Neural progenitor cell (in vitro differentiated cells): ENCODE results near the gene ALG12. TPM values are rescaled to one million over a fixed set of nuclear protein-coding genes. Genes with fewer than 3 reads are reported as not detected.

Source experiments
- DNase-seq: peaks from one replicate; pipeline ENCODE4 v3.0.0-alpha.2; 2016; ENCODE audit warnings: low spot score
- H2AFZ ChIP-seq: fragments of 200-600 bp; sonication (generic); replicated peaks from 2 replicates; pipeline ENCODE4 v1.6.1; 2016; ENCODE audit warnings: antibody characterized with exemption
- H3F3A ChIP-seq: fragments of 200-600 bp; sonication (generic); 2 replicates; pipeline ENCODE4 v1.6.1; 2016; ENCODE audit warnings: antibody characterized with exemption, low read depth
- H3K27ac ChIP-seq: fragments of 200-600 bp; sonication (generic); 2 replicates; pipeline ENCODE4 v1.5.1; 2016; ENCODE audit warnings: mild to moderate bottlenecking
- H3K27me3 ChIP-seq: fragments of 200-600 bp; sonication (generic); 2 replicates; pipeline ENCODE4 v1.6.1; 2016; ENCODE audit warnings: mild to moderate bottlenecking, moderate library complexity
- H3K36me3 ChIP-seq: fragments of 200-600 bp; sonication (generic); 2 replicates; pipeline ENCODE4 v1.5.1; 2016
- H3K4me1 ChIP-seq: fragments of 200-600 bp; sonication (generic); 2 replicates; pipeline ENCODE4 v1.6.1; 2016; ENCODE audit warnings: mixed run types
- H3K4me2 ChIP-seq: fragments of 200-600 bp; sonication (generic); 2 replicates; pipeline ENCODE4 v1.6.1; 2016
- H3K4me3 ChIP-seq: fragments of 200-600 bp; sonication (generic); 2 replicates; pipeline ENCODE4 v1.5.1; 2016
- H3K79me2 ChIP-seq: fragments of 200-600 bp; sonication (generic); 2 replicates; pipeline ENCODE4 v1.6.1; 2016; ENCODE audit warnings: low read depth
- H3K9ac ChIP-seq: fragments of 200-600 bp; sonication (generic); 2 replicates; pipeline ENCODE4 v1.6.1; 2016
- H3K9me3 ChIP-seq: fragments of 200-600 bp; sonication (generic); 2 replicates; pipeline ENCODE4 v1.5.1; 2016; ENCODE audit warnings: low read depth
- H4K20me1 ChIP-seq: fragments of 200-600 bp; sonication (generic); 2 replicates; pipeline ENCODE4 v1.6.1; 2016; ENCODE audit warnings: low read depth
- H3K27ac Mint-ChIP-seq: 3 replicates; pipeline ENCODE4 v1.8.0; 2021; ENCODE audit warnings: mixed read lengths
- H3K27me3 Mint-ChIP-seq: 2 replicates; pipeline ENCODE4 v1.8.0; 2022; ENCODE audit warnings: low read depth, mild to moderate bottlenecking, inconsistent platforms, moderate library complexity, mixed read lengths; ENCODE audit not compliant: insufficient read depth
- H3K36me3 Mint-ChIP-seq: 3 replicates; pipeline ENCODE4 v1.8.0; 2021; ENCODE audit warnings: mixed read lengths
- H3K4me1 Mint-ChIP-seq: 3 replicates; pipeline ENCODE4 v1.8.0; 2021; ENCODE audit warnings: mixed read lengths
- H3K4me3 Mint-ChIP-seq: 3 replicates; pipeline ENCODE4 v1.8.0; 2021; ENCODE audit warnings: mild to moderate bottlenecking, moderate library complexity, mixed read lengths
- H3K9me3 Mint-ChIP-seq: 3 replicates; pipeline ENCODE4 v1.8.0; 2020; ENCODE audit warnings: mixed read lengths
- EZH2 ChIP-seq: fragments of 200-600 bp; sonication (generic); IDR thresholded peaks from 2 replicates; pipeline ENCODE4 v1.6.1; 2017; ENCODE audit warnings: antibody characterized with exemption, mild to moderate bottlenecking, moderate library complexity
- EZH2phosphoT487 ChIP-seq: fragments of 200-600 bp; sonication (generic); IDR thresholded peaks from 2 replicates; pipeline ENCODE4 v1.6.1; 2017; ENCODE audit warnings: antibody characterized with exemption
- total RNA-seq: library from RNA; depleted of rRNA; stranded (reverse); fragments of >200 nt; gene quantifications from 2 replicates; pipeline ENCODE4 v1.2.3, GENCODE V29; 2015; ENCODE audit warnings: low replicate concordance
- TF ChIP-seq, protein P1 (sequence below): fragments of 200-600 bp; sonication (generic); IDR thresholded peaks from 2 replicates; pipeline ENCODE4 v1.5.1; 2017; ENCODE audit warnings: antibody characterized with exemption, mild to moderate bottlenecking

ALG12 gene
- total RNA-seq, 1 donor from 2014 or later = 4.9 TPM

DNA sequence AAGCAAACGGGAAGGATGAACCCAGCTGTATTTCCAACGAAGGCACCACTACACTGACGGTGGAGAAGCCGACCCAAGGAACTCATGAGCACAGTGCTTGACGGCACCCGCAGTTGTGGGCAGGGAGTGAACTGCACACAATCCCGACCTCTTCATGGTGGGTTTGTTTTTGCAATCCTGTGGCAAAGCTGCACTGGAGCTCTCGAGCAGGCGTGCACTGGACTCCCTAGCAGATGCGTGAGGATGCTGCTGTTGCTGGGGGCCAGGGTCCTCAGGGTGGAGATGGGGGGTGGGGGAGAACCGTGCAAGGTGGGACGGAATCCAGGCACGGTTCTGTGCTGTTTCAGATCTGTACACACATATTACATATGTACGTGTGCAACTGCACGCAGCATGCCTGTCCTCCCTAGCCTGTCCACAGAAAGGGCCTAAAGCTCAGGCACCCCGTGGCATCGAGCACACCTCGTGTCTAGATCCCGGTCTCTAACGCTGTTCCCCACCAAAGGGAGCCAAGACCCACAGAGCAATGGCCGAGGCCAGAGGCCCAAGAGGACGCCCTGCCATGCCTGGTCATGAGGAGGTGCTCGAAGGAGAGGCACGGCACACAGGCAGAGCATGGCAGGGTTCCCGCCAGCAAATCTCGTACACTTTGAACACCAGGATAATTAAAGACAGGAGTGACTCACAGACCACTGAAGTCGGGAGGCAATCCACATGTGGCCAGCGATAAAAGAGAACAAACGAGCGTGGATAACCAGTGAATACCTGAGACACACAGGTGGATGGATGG, 17.6 kb downstream of the ALG12 start:
- H3F3A ChIP-seq = peaks cover 23% of the 10 kb centered on the region
- no peak overlapping the region for H3K4me3 ChIP-seq
- Mint-ChIP-seq H3K27me3 (peaks cover 8% of the 10 kb centered on the region), H3K27ac (no peak overlapping the region), H3K4me3 (peak overlapping the region; percentile 10), H3K4me1 (peaks cover 6% of the 10 kb centered on the region), H3K9me3 (peaks cover 7% of the 10 kb centered on the region), H3K36me3 (peaks cover 43% of the 10 kb centered on the region)
- no peaks in the 10 kb centered on the region for H3K36me3 ChIP-seq
- H3K9me3 ChIP-seq = no peaks in the 10 kb centered on the region
- H4K20me1 ChIP-seq = no peaks in the 10 kb centered on the region
- H2AFZ ChIP-seq = no peak overlapping the region
- no peak overlapping the region for H3K27ac ChIP-seq
- H3K4me1 ChIP-seq = no peaks in the 10 kb centered on the region
- TF ChIP-seq, protein P1, sequence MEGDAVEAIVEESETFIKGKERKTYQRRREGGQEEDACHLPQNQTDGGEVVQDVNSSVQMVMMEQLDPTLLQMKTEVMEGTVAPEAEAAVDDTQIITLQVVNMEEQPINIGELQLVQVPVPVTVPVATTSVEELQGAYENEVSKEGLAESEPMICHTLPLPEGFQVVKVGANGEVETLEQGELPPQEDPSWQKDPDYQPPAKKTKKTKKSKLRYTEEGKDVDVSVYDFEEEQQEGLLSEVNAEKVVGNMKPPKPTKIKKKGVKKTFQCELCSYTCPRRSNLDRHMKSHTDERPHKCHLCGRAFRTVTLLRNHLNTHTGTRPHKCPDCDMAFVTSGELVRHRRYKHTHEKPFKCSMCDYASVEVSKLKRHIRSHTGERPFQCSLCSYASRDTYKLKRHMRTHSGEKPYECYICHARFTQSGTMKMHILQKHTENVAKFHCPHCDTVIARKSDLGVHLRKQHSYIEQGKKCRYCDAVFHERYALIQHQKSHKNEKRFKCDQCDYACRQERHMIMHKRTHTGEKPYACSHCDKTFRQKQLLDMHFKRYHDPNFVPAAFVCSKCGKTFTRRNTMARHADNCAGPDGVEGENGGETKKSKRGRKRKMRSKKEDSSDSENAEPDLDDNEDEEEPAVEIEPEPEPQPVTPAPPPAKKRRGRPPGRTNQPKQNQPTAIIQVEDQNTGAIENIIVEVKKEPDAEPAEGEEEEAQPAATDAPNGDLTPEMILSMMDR = no peak
- no peak overlapping the region for H3K4me2 ChIP-seq
- H3K79me2 ChIP-seq = no peaks in the 10 kb centered on the region
- H3K9ac ChIP-seq = no peak overlapping the region
- H3K27me3 ChIP-seq = no peaks in the 10 kb centered on the region
- no peak for DNase-seq

DNA sequence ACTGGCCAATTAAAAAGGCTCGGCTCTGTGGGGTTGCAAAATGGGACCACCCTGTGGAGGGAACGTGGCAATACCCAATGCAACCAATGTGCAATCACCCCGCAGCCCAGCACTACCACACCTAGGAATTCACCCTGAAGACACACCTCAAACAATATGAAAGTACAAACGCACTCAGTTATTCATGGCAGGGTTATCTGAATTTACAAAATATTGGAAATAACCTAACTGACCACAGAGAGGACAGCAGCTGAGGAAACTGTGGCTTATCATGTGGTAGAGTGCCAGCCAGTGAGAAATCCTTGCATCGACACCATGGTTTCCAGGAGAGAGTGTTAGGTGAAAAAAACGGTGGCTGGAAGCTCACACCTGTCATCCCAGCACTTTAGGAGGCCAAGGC, 18.7 kb downstream of the ALG12 start:
- Histone ChIP-seq H3K79me2 (no peaks in the 10 kb centered on the region), H3K9me3 (no peaks in the 10 kb centered on the region), H2AFZ (no peak overlapping the region), H3K4me3 (no peak overlapping the region), H3K27me3 (no peaks in the 10 kb centered on the region), H3F3A (peaks cover 23% of the 10 kb centered on the region), H3K36me3 (no peaks in the 10 kb centered on the region), H3K9ac (no peak overlapping the region), H4K20me1 (no peaks in the 10 kb centered on the region), H3K27ac (no peak overlapping the region), H3K4me1 (no peaks in the 10 kb centered on the region), H3K4me2 (no peak overlapping the region)
- H3K27me3 Mint-ChIP-seq = peaks cover 3% of the 10 kb centered on the region
- H3K4me3 Mint-ChIP-seq = peak overlapping the region; percentile 22
- DNase-seq = no peak
- H3K9me3 Mint-ChIP-seq = peaks cover 7% of the 10 kb centered on the region
- peaks cover 44% of the 10 kb centered on the region for H3K36me3 Mint-ChIP-seq
- no peak overlapping the region for H3K27ac Mint-ChIP-seq
- H3K4me1 Mint-ChIP-seq = peaks cover 4% of the 10 kb centered on the region
- TF ChIP-seq EZH2phosphoT487 (no peak), EZH2 (no peak)
- TF ChIP-seq, protein P1 = no peak

DNA sequence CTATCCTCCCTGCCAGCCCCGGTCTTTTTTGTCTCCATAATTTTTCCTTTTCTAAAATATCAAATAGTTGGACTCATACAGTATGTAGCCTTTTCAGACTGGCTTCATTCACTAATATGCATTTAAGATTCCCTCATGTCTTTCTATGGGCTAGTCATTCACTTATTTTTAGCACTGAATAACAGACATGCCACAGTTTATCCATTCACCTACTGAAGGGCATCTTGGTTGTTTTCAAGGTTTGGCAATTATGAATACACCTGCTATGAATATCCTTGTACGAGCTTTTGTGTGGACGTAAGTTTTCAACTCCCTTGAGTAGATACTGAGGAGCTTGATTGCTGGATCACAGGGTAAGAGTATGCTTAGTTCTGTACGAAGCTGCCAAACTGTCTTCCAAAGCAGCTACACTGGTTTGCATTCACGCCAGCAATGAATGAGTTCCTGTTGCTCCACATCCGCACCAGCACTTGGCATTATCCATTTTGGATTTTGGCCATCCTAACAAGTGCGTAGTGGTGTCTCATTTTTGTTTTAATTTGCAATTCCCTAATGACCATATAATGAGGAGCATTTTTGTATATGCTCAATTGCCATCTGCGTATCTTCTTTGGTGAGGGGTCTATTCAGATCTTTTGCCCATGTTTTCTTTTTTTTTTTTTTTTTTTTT, 21.1 kb downstream of the ALG12 start:
- H3K4me1 ChIP-seq = no peaks in the 10 kb centered on the region
- H3K4me1 Mint-ChIP-seq = peaks cover 4% of the 10 kb centered on the region
- no peaks in the 10 kb centered on the region for H4K20me1 ChIP-seq
- no peak overlapping the region for H3K4me3 ChIP-seq
- peaks cover 13% of the 10 kb centered on the region for H3F3A ChIP-seq
- peaks cover 9% of the 10 kb centered on the region for H3K9me3 Mint-ChIP-seq
- no peak overlapping the region for H3K27ac Mint-ChIP-seq
- no peak overlapping the region for H2AFZ ChIP-seq
- H3K79me2 ChIP-seq = no peaks in the 10 kb centered on the region
- peaks cover 3% of the 10 kb centered on the region for H3K27me3 Mint-ChIP-seq
- H3K27ac ChIP-seq = no peak overlapping the region
- peaks cover 62% of the 10 kb centered on the region for H3K36me3 Mint-ChIP-seq
- no peak overlapping the region for H3K4me2 ChIP-seq
- DNase-seq = no peak
- no peak overlapping the region for H3K4me3 Mint-ChIP-seq
- TF ChIP-seq EZH2phosphoT487 = no peak
- TF ChIP-seq EZH2 = no peak
- TF ChIP-seq, protein P1 = no peak
- H3K9me3 ChIP-seq = no peaks in the 10 kb centered on the region
- no peaks in the 10 kb centered on the region for H3K27me3 ChIP-seq
- H3K36me3 ChIP-seq = no peaks in the 10 kb centered on the region
- H3K9ac ChIP-seq = no peak overlapping the region
